ENCODE results near the gene PALLD.

GRCh38 chr4:168673476-168673875 is 176.6 kb downstream of the PALLD start:
- TF ChIP-seq EZH2phosphoT487 (IDR thresholded peaks at IDR 0.05), result no peak
- no peak for TF ChIP-seq CTCF (IDR thresholded peaks at IDR 0.05)
- no peak for TF ChIP-seq EZH2 (IDR thresholded peaks at IDR 0.05)
